Caco-2 (cell line): Measurements from ENCODE around the gene GGTLC1. TPM values are rescaled to one million over a fixed set of nuclear protein-coding genes. Genes with fewer than 3 reads are reported as not detected.

Experiments used
- Bru-seq: library from RNA; stranded (reverse); fragments of 400-500 nt; gene quantifications from one replicate; lab custom pipeline; 2021; lab: Mats Ljungman, UMichigan
- BruChase-seq, 2 experiments: library from RNA; stranded (reverse); fragments of 400-500 nt; gene quantifications; one replicate each; lab custom pipeline; 2021; lab: Mats Ljungman, UMichigan
- BruUV-seq: library from RNA; stranded (reverse); fragments of 400-500 nt; replicated peaks from 2 replicates; lab custom pipeline; 2021; lab: Mats Ljungman, UMichigan
- CTCF ChIA-PET: fragments of 300-600 bp; sonication (Branson Sonifier 250); formaldehyde crosslinking; loops from one replicate; lab custom pipeline; 2022; ENCODE audit warnings: antibody characterized with exemption; lab: Charles Lee
- POLR2A ChIA-PET: fragments of 300-600 bp; sonication (Branson Sonifier 250); formaldehyde crosslinking; loops from one replicate; lab custom pipeline; 2022; ENCODE audit warnings: antibody characterized with exemption; lab: Charles Lee
- DNase-seq, 2 experiments: peaks; one replicate each; pipeline versions ENCODE4 v3.0.0 to v3.0.0-alpha.2; 2020 to 2022
- H3K27me3 ChIP-seq: replicated peaks from 2 replicates; pipeline ENCODE4 v1.6.0; 2011; ENCODE audit warnings: low read length; ENCODE audit not compliant: control insufficient read depth, insufficient read depth
- H3K36me3 ChIP-seq: 2 replicates; pipeline ENCODE4 v1.5.1; 2011; ENCODE audit warnings: low read length; ENCODE audit not compliant: control insufficient read depth, insufficient read depth
- H3K4me1 ChIP-seq: fragments of 250-450 bp; sonication (Bioruptor Pico); 2 replicates; pipeline ENCODE4 v1.5.1; 2020; ENCODE audit warnings: mild to moderate bottlenecking
- H3K4me3 ChIP-seq: 2 replicates; pipeline ENCODE4 v1.5.1; 2011; ENCODE audit warnings: low read depth, mild to moderate bottlenecking, control low read depth, low read length
- H3K9me3 ChIP-seq: fragments of 250-450 bp; sonication (Bioruptor Pico); 2 replicates; pipeline ENCODE4 v1.5.1; 2020; ENCODE audit warnings: mild to moderate bottlenecking, moderate library complexity
- H3K27ac Mint-ChIP-seq: one replicate; pipeline ENCODE4 v1.8.0; 2022; ENCODE audit warnings: mixed read lengths; ENCODE audit not compliant: unreplicated experiment
- H3K27me3 Mint-ChIP-seq: one replicate; pipeline ENCODE4 v1.8.0; 2022; ENCODE audit warnings: mixed read lengths; ENCODE audit not compliant: insufficient read depth, unreplicated experiment
- H3K36me3 Mint-ChIP-seq: one replicate; pipeline ENCODE4 v1.8.0; 2022; ENCODE audit warnings: mild to moderate bottlenecking, mixed read lengths; ENCODE audit not compliant: insufficient read depth, unreplicated experiment
- H3K4me1 Mint-ChIP-seq: one replicate; pipeline ENCODE4 v1.8.0; 2022; ENCODE audit warnings: low read depth, mixed read lengths; ENCODE audit not compliant: unreplicated experiment
- H3K4me3 Mint-ChIP-seq: one replicate; pipeline ENCODE4 v1.8.0; 2022; ENCODE audit warnings: mild to moderate bottlenecking, moderate library complexity, mixed read lengths; ENCODE audit not compliant: unreplicated experiment
- H3K9me3 Mint-ChIP-seq: one replicate; pipeline ENCODE4 v1.8.0; 2022; ENCODE audit warnings: mixed read lengths; ENCODE audit not compliant: unreplicated experiment
- intact Hi-C: fragments of 100-400 bp; cut with micrococcal nuclease; formaldehyde crosslinking; loops from one replicate; pipeline ENCODE4 v1.10.0; 2022; ENCODE audit not compliant: unreplicated experiment
- long read RNA-seq: library from polyadenylated mRNA; stranded (forward); transcript quantifications from one replicate; pipeline ENCODE4 v2.0.0, GENCODE V29; 2022
- total RNA-seq: library from RNA; stranded (reverse); gene quantifications from 2 replicates; pipeline ENCODE4 v1.2.3, GENCODE V29; 2022
- TF ChIP-seq, protein P1 (sequence below), 2 experiments: fragments of 200-600 bp in 1 of 2; IDR thresholded peaks; 1 replicate in 1 of 2; 2 replicates in 1 of 2; pipeline versions ENCODE4 v1.5.1 to v1.8.0; 2011 to 2022; ENCODE audit warnings: antibody characterized with exemption in 1 of 2, control low read depth in 1 of 2, inconsistent platforms in 1 of 2, low read depth in 1 of 2, low read length in 1 of 2, mild to moderate bottlenecking in 1 of 2, moderate library complexity in 1 of 2; ENCODE audit not compliant: insufficient read depth in 1 of 2, severe bottlenecking in 1 of 2, unreplicated experiment in 1 of 2

Gene GGTLC1
- total RNA-seq = 0.68 and 1.3 TPM in 2 replicates
- not detected for Bru-seq, nascent RNA
- not detected for BruChase-seq, experiment 1, labeled RNA remaining after a 2-hour chase
- BruChase-seq, experiment 2, labeled RNA remaining after a 6-hour chase = not detected
- long read RNA-seq = 0 reads

DNA sequence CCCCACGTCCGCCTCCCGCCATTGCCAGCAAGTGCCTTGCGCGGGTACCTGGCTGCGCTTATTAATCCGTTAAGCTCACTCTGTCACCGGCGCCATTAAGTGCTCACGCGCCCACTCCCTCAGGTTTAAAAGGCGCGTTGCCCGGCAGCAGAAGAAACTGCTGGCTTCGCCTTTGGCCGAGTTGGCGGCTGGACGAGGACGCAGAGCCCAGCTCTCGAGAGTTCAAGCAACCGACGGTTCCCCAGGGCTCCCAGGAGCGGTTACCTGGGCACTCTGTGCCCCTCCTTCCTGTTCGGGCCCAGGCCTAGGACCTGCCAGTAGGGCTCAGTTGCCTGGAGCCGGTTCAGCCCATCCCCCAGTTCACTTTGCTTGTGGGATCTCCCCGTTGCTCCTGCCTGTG is at the start of gene GGTLC1:
Gene GGTLC1, minus strand, starts transcription at position 219 of the 400 bp plus-strand sequence. CDS start 2,168 bp downstream, outside the sequence.
- Histone ChIP-seq H3K36me3 (no peaks in the 10 kb centered on the region), H3K4me3 (no peak within 1 kb of the TSS), H3K27me3 (no peaks in the 10 kb centered on the region), H3K9me3 (no peaks in the 10 kb centered on the region), H3K4me1 (peaks cover 3% of the 10 kb centered on the region; the same call in 1 of the 2 replicates)
- Mint-ChIP-seq H3K9me3 (no peaks in the 10 kb centered on the region), H3K27me3 (no peaks in the 10 kb centered on the region), H3K4me1 (peaks cover 7% of the 10 kb centered on the region), H3K36me3 (peaks cover 5% of the 10 kb centered on the region), H3K27ac (no peak within 1 kb of the TSS), H3K4me3 (no peak within 1 kb of the TSS)
- ChIA-PET POLR2A (no interaction called here), CTCF (no interaction called here)
- intact Hi-C loops = no loop called here
- TF ChIP-seq, protein P1, sequence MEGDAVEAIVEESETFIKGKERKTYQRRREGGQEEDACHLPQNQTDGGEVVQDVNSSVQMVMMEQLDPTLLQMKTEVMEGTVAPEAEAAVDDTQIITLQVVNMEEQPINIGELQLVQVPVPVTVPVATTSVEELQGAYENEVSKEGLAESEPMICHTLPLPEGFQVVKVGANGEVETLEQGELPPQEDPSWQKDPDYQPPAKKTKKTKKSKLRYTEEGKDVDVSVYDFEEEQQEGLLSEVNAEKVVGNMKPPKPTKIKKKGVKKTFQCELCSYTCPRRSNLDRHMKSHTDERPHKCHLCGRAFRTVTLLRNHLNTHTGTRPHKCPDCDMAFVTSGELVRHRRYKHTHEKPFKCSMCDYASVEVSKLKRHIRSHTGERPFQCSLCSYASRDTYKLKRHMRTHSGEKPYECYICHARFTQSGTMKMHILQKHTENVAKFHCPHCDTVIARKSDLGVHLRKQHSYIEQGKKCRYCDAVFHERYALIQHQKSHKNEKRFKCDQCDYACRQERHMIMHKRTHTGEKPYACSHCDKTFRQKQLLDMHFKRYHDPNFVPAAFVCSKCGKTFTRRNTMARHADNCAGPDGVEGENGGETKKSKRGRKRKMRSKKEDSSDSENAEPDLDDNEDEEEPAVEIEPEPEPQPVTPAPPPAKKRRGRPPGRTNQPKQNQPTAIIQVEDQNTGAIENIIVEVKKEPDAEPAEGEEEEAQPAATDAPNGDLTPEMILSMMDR (IDR thresholded peaks at IDR 0.05; ENCODE audit: insufficient read depth in 1 of 2, low read depth in 1 of 2, low read length in 1 of 2, severe bottlenecking in 1 of 2, unreplicated experiment in 1 of 2) = no peak
- DNase-seq = no peak
- no TSS peak for BruUV-seq

DNA sequence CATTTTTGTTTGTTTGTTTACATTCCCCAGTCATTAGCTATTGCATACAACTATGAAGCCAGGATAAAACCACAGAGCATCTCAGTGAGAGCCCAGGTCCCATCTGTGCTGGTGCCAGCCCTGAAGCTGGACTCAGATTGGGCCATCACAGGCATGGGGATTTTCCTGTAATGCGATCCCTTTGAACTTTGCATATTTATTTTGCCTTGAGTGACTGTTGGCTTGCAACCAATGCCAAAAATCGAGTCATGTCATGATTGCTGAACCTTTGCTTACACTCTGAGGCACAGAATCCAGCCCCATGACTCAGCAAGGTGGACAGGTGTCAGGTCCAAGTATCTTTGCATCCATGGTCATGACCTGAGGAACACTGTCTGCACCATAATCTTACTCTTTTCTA is 46.2 kb upstream of the GGTLC1 start:
- no peaks in the 10 kb centered on the region for H3K9me3 ChIP-seq
- ChIA-PET CTCF (no interaction called here), POLR2A (no interaction called here)
- peak in 1 of 2 experiments; percentile 12 for DNase-seq
- Mint-ChIP-seq H3K36me3 (no peaks in the 10 kb centered on the region), H3K9me3 (no peaks in the 10 kb centered on the region), H3K27me3 (peaks cover 9% of the 10 kb centered on the region), H3K4me1 (no peaks in the 10 kb centered on the region), H3K27ac (no peak overlapping the region), H3K4me3 (no peak overlapping the region)
- no peaks in the 10 kb centered on the region for H3K4me1 ChIP-seq
- BruUV-seq = no TSS peak
- H3K4me3 ChIP-seq = no peak overlapping the region
- TF ChIP-seq, protein P1 (IDR thresholded peaks at IDR 0.05; ENCODE audit: insufficient read depth in 1 of 2, low read depth in 1 of 2, low read length in 1 of 2, severe bottlenecking in 1 of 2, unreplicated experiment in 1 of 2) = no peak
- intact Hi-C loops = no loop called here
- no peaks in the 10 kb centered on the region for H3K27me3 ChIP-seq
- H3K36me3 ChIP-seq = no peaks in the 10 kb centered on the region

DNA sequence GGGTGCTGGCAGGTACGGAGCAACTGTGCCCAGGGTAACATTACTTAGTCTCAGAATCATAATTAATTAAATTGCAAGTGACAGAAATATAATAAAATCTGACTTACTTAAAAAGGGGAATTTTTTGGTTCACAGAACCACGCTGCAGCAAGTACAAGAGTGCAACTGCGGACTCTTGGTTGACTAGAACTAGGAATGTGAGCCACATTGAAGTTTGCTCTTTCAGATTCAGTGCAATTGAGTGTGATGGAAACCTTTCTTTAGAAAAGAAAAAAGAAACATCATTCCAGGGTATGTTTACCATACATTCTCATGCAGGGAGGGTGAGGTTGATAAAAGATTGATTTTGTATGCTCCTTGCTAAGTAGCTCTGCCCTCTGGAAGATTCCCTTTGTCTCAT is 45.0 kb upstream of the GGTLC1 start:
- Histone ChIP-seq H3K27me3 (no peaks in the 10 kb centered on the region), H3K4me3 (no peak overlapping the region), H3K9me3 (no peaks in the 10 kb centered on the region), H3K36me3 (no peaks in the 10 kb centered on the region), H3K4me1 (no peaks in the 10 kb centered on the region)
- H3K4me1 Mint-ChIP-seq = no peaks in the 10 kb centered on the region
- H3K27me3 Mint-ChIP-seq = peaks cover 15% of the 10 kb centered on the region
- H3K4me3 Mint-ChIP-seq = no peak overlapping the region
- no peak for DNase-seq
- intact Hi-C loops = no loop called here
- H3K9me3 Mint-ChIP-seq = no peaks in the 10 kb centered on the region
- H3K36me3 Mint-ChIP-seq = no peaks in the 10 kb centered on the region
- no peak overlapping the region for H3K27ac Mint-ChIP-seq
- TF ChIP-seq, protein P1 (IDR thresholded peaks at IDR 0.05; ENCODE audit: insufficient read depth in 1 of 2, low read depth in 1 of 2, low read length in 1 of 2, severe bottlenecking in 1 of 2, unreplicated experiment in 1 of 2) = no peak
- ChIA-PET CTCF (no interaction called here), POLR2A (no interaction called here)
- BruUV-seq = no TSS peak
